OCI-LY7 (cell line): ENCODE results near the gene MRAP.

Experiments used
- EZH2phosphoT487 ChIP-seq: fragments of 200-600 bp; sonication (generic); IDR thresholded peaks from 2 replicates; pipeline ENCODE4 v1.6.1; 2018; ENCODE audit warnings: low read depth, borderline replicate concordance, mild to moderate bottlenecking, mixed run types, antibody characterized with exemption, low read length, moderate library complexity, mixed read lengths
- TF ChIP-seq, protein P1 (sequence below): fragments of 200-600 bp; sonication (generic); conservative IDR thresholded peaks from 2 replicates; pipeline ENCODE4 v1.5.1; 2014; ENCODE audit warnings: mild to moderate bottlenecking, antibody characterized with exemption, low read length, moderate library complexity, mixed read lengths

- TF ChIP-seq, protein P1, sequence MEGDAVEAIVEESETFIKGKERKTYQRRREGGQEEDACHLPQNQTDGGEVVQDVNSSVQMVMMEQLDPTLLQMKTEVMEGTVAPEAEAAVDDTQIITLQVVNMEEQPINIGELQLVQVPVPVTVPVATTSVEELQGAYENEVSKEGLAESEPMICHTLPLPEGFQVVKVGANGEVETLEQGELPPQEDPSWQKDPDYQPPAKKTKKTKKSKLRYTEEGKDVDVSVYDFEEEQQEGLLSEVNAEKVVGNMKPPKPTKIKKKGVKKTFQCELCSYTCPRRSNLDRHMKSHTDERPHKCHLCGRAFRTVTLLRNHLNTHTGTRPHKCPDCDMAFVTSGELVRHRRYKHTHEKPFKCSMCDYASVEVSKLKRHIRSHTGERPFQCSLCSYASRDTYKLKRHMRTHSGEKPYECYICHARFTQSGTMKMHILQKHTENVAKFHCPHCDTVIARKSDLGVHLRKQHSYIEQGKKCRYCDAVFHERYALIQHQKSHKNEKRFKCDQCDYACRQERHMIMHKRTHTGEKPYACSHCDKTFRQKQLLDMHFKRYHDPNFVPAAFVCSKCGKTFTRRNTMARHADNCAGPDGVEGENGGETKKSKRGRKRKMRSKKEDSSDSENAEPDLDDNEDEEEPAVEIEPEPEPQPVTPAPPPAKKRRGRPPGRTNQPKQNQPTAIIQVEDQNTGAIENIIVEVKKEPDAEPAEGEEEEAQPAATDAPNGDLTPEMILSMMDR = no peak
- TF ChIP-seq EZH2phosphoT487 = no peak
These were observed 21.4 kb downstream of the MRAP start for GRCh38 chr21:32320059-32320458.
